Iris pigment epithelial cell (primary cell): Measurements from ENCODE around the gene LTBP3.

Experiments used
- DNase-seq: peaks from one replicate; pipeline ENCODE4 v3.0.0-alpha.2; 2011; ENCODE audit warnings: low read depth

LTBP3 gene

DNA sequence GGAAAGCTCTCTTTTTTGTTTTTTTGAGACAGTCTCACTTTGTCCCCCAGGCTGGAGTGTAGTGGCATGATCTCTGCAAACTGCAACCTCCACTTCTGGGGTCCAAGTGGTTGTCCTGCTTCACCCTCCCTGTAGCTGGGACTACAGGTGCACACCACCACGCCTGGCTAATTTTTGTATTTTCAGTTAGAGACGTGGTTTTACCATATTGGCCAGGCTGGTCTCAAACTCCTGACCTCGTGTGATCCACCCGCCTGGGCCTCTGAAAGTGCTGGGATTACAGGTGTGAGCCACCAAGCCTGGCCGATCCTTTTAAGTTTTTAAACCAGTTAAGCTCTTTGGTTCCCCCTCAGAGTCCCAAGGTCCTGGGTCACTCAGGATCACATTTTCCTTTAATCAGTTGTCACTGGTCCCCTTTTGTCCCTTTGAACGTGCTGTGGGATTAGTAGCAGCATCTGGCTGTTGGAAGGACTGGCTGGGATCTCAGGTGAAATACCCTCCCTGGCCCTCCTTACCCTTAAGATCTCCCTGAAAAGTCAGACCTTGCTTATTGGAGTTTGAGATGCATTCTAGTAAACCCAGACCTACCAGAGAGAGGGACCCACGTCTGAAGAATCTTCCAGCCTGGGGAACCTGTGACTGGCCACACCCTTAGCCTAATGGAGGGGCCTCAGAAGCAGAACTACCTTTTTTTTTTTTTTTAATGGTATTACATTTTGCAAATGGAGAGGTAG is 51.2 kb downstream of the LTBP3 start:
- DNase-seq, result peak; percentile 92

DNA sequence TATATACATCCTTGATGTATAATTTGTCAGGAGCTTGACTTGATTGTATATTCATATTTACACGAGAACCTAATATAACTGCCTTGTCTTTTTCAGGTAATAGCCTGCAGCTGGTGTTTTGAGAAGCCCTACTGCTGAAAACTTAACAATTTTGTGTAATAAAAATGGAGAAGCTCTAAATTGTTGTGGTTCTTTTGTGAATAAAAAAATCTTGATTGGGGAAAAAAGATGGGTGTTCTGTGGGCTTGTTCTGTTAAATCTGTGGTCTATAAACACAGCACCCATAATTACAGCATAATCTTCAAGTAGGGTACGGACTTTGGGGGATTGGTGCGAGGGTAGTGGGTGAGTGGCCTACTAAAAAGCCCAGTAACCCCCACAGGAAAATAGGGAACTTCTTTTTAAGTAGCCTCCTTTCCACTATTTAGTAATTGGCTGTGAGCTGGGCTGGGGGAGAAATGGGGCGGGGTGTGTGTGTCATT is 51.8 kb downstream of the LTBP3 start:
- DNase-seq, result no peak

DNA sequence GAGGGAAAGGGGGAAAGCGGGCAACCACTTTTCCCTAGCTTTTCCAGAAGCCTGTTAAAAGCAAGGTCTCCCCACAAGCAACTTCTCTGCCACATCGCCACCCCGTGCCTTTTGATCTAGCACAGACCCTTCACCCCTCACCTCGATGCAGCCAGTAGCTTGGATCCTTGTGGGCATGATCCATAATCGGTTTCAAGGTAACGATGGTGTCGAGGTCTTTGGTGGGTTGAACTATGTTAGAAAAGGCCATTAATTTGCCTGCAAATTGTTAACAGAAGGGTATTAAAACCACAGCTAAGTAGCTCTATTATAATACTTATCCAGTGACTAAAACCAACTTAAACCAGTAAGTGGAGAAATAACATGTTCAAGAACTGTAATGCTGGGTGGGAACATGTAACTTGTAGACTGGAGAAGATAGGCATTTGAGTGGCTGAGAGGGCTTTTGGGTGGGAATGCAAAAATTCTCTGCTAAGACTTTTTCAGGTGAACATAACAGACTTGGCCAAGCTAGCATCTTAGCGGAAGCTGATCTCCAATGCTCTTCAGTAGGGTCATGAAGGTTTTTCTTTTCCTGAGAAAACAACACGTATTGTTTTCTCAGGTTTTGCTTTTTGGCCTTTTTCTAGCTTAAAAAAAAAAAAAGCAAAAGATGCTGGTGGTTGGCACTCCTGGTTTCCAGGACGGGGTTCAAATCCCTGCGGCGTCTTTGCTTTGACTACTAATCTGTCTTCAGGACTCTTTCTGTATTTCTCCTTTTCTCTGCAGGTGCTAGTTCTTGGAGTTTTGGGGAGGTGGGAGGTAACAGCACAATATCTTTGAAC is 52.5 kb downstream of the LTBP3 start:
- peak; percentile 34 for DNase-seq

DNA sequence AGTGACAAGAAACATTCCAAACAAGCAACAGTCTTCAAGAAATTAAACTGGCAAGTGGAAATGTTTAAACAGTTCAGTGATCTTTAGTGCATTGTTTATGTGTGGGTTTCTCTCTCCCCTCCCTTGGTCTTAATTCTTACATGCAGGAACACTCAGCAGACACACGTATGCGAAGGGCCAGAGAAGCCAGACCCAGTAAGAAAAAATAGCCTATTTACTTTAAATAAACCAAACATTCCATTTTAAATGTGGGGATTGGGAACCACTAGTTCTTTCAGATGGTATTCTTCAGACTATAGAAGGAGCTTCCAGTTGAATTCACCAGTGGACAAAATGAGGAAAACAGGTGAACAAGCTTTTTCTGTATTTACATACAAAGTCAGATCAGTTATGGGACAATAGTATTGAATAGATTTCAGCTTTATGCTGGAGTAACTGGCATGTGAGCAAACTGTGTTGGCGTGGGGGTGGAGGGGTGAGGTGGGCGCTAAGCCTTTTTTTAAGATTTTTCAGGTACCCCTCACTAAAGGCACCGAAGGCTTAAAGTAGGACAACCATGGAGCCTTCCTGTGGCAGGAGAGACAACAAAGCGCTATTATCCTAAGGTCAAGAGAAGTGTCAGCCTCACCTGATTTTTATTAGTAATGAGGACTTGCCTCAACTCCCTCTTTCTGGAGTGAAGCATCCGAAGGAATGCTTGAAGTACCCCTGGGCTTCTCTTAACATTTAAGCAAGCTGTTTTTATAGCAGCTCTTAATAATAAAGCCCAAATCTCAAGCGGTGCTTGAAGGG is 53.3 kb downstream of the LTBP3 start:
- DNase-seq, result peak; percentile 39

DNA sequence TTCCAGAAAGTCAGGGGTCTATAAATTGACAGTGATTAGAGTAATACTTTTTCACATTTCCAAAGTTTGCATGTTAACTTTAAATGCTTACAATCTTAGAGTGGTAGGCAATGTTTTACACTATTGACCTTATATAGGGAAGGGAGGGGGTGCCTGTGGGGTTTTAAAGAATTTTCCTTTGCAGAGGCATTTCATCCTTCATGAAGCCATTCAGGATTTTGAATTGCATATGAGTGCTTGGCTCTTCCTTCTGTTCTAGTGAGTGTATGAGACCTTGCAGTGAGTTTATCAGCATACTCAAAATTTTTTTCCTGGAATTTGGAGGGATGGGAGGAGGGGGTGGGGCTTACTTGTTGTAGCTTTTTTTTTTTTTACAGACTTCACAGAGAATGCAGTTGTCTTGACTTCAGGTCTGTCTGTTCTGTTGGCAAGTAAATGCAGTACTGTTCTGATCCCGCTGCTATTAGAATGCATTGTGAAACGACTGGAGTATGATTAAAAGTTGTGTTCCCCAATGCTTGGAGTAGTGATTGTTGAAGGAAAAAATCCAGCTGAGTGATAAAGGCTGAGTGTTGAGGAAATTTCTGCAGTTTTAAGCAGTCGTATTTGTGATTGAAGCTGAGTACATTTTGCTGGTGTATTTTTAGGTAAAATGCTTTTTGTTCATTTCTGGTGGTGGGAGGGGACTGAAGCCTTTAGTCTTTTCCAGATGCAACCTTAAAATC is 54.0 kb downstream of the LTBP3 start:
- DNase-seq, result peak; percentile 47

DNA sequence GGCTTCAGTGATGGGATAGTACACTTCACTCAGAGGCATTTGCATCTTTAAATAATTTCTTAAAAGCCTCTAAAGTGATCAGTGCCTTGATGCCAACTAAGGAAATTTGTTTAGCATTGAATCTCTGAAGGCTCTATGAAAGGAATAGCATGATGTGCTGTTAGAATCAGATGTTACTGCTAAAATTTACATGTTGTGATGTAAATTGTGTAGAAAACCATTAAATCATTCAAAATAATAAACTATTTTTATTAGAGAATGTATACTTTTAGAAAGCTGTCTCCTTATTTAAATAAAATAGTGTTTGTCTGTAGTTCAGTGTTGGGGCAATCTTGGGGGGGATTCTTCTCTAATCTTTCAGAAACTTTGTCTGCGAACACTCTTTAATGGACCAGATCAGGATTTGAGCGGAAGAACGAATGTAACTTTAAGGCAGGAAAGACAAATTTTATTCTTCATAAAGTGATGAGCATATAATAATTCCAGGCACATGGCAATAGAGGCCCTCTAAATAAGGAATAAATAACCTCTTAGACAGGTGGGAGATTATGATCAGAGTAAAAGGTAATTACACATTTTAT is 54.7 kb downstream of the LTBP3 start:
- no peak for DNase-seq

DNA sequence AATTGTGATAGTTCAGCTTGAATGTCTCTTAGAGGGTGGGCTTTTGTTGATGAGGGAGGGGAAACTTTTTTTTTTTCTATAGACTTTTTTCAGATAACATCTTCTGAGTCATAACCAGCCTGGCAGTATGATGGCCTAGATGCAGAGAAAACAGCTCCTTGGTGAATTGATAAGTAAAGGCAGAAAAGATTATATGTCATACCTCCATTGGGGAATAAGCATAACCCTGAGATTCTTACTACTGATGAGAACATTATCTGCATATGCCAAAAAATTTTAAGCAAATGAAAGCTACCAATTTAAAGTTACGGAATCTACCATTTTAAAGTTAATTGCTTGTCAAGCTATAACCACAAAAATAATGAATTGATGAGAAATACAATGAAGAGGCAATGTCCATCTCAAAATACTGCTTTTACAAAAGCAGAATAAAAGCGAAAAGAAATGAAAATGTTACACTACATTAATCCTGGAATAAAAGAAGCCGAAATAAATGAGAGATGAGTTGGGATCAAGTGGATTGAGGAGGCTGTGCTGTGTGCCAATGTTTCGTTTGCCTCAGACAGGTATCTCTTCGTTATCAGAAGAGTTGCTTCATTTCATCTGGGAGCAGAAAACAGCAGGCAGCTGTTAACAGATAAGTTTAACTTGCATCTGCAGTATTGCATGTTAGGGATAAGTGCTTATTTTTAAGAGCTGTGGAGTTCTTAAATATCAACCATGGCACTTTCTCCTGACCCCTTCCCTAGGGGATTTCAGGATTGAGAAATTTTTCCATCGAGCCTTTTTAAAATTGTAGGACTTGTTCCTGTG is 55.4 kb downstream of the LTBP3 start:
- DNase-seq, result peak; percentile 53

DNA sequence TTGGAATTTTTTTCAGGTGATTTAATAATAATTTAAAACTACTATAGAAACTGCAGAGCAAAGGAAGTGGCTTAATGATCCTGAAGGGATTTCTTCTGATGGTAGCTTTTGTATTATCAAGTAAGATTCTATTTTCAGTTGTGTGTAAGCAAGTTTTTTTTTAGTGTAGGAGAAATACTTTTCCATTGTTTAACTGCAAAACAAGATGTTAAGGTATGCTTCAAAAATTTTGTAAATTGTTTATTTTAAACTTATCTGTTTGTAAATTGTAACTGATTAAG is 55.9 kb downstream of the LTBP3 start:
- no peak for DNase-seq

DNA sequence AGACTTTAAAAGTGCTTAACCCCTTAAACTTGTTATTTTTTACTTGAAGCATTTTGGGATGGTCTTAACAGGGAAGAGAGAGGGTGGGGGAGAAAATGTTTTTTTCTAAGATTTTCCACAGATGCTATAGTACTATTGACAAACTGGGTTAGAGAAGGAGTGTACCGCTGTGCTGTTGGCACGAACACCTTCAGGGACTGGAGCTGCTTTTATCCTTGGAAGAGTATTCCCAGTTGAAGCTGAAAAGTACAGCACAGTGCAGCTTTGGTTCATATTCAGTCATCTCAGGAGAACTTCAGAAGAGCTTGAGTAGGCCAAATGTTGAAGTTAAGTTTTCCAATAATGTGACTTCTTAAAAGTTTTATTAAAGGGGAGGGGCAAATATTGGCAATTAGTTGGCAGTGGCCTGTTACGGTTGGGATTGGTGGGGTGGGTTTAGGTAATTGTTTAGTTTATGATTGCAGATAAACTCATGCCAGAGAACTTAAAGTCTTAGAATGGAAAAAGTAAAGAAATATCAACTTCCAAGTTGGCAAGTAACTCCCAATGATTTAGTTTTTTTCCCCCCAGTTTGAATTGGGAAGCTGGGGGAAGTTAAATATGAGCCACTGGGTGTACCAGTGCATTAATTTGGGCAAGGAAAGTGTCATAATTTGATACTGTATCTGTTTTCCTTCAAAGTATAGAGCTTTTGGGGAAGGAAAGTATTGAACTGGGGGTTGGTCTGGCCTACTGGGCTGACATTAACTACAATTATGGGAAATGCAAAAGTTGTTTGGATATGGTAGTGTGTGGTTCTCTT is 56.5 kb downstream of the LTBP3 start:
- DNase-seq, result peak; percentile 44

DNA sequence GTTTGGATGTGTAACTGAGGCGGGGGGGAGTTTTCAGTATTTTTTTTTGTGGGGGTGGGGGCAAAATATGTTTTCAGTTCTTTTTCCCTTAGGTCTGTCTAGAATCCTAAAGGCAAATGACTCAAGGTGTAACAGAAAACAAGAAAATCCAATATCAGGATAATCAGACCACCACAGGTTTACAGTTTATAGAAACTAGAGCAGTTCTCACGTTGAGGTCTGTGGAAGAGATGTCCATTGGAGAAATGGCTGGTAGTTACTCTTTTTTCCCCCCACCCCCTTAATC is 57.0 kb downstream of the LTBP3 start:
- no peak for DNase-seq

DNA sequence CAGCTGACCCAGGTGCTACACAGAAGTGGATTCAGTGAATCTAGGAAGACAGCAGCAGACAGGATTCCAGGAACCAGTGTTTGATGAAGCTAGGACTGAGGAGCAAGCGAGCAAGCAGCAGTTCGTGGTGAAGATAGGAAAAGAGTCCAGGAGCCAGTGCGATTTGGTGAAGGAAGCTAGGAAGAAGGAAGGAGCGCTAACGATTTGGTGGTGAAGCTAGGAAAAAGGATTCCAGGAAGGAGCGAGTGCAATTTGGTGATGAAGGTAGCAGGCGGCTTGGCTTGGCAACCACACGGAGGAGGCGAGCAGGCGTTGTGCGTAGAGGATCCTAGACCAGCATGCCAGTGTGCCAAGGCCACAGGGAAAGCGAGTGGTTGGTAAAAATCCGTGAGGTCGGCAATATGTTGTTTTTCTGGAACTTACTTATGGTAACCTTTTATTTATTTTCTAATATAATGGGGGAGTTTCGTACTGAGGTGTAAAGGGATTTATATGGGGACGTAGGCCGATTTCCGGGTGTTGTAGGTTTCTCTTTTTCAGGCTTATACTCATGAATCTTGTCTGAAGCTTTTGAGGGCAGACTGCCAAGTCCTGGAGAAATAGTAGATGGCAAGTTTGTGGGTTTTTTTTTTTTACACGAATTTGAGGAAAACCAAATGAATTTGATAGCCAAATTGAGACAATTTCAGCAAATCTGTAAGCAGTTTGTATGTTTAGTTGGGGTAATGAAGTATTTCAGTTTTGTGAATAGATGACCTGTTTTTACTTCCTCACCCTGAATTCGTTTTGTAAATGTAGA is 57.6 kb downstream of the LTBP3 start:
- DNase-seq, result peak; percentile 46

DNA sequence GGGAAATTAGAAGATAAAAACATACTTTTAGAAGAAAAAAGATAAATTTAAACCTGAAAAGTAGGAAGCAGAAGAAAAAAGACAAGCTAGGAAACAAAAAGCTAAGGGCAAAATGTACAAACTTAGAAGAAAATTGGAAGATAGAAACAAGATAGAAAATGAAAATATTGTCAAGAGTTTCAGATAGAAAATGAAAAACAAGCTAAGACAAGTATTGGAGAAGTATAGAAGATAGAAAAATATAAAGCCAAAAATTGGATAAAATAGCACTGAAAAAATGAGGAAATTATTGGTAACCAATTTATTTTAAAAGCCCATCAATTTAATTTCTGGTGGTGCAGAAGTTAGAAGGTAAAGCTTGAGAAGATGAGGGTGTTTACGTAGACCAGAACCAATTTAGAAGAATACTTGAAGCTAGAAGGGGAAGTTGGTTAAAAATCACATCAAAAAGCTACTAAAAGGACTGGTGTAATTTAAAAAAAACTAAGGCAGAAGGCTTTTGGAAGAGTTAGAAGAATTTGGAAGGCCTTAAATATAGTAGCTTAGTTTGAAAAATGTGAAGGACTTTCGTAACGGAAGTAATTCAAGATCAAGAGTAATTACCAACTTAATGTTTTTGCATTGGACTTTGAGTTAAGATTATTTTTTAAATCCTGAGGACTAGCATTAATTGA is 58.3 kb downstream of the LTBP3 start:
- DNase-seq, result no peak

DNA sequence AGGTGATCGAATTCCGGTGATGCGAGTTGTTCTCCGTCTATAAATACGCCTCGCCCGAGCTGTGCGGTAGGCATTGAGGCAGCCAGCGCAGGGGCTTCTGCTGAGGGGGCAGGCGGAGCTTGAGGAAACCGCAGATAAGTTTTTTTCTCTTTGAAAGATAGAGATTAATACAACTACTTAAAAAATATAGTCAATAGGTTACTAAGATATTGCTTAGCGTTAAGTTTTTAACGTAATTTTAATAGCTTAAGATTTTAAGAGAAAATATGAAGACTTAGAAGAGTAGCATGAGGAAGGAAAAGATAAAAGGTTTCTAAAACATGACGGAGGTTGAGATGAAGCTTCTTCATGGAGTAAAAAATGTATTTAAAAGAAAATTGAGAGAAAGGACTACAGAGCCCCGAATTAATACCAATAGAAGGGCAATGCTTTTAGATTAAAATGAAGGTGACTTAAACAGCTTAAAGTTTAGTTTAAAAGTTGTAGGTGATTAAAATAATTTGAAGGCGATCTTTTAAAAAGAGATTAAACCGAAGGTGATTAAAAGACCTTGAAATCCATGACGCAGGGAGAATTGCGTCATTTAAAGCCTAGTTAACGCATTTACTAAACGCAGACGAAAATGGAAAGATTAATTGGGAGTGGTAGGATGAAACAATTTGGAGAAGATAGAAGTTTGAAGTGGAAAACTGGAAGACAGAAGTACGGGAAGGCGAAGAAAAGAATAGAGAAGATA is 59.0 kb downstream of the LTBP3 start, which contains the start of gene MALAT1:
TSS of gene MALAT1 (plus strand) at position 69 of the 736 bp plus-strand sequence.
- DNase-seq, result peak; percentile 94

DNA sequence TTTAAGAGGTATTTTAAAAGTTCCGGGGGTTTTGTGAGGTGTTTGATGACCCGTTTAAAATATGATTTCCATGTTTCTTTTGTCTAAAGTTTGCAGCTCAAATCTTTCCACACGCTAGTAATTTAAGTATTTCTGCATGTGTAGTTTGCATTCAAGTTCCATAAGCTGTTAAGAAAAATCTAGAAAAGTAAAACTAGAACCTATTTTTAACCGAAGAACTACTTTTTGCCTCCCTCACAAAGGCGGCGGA is 59.5 kb downstream of the LTBP3 start:
- DNase-seq, result no peak

DNA sequence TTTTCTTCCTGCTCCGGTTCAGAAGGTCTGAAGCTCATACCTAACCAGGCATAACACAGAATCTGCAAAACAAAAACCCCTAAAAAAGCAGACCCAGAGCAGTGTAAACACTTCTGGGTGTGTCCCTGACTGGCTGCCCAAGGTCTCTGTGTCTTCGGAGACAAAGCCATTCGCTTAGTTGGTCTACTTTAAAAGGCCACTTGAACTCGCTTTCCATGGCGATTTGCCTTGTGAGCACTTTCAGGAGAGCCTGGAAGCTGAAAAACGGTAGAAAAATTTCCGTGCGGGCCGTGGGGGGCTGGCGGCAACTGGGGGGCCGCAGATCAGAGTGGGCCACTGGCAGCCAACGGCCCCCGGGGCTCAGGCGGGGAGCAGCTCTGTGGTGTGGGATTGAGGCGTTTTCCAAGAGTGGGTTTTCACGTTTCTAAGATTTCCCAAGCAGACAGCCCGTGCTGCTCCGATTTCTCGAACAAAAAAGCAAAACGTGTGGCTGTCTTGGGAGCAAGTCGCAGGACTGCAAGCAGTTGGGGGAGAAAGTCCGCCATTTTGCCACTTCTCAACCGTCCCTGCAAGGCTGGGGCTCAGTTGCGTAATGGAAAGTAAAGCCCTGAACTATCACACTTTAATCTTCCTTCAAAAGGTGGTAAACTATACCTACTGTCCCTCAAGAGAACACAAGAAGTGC is 60.0 kb downstream of the LTBP3 start:
- DNase-seq, result peak; percentile 70

DNA sequence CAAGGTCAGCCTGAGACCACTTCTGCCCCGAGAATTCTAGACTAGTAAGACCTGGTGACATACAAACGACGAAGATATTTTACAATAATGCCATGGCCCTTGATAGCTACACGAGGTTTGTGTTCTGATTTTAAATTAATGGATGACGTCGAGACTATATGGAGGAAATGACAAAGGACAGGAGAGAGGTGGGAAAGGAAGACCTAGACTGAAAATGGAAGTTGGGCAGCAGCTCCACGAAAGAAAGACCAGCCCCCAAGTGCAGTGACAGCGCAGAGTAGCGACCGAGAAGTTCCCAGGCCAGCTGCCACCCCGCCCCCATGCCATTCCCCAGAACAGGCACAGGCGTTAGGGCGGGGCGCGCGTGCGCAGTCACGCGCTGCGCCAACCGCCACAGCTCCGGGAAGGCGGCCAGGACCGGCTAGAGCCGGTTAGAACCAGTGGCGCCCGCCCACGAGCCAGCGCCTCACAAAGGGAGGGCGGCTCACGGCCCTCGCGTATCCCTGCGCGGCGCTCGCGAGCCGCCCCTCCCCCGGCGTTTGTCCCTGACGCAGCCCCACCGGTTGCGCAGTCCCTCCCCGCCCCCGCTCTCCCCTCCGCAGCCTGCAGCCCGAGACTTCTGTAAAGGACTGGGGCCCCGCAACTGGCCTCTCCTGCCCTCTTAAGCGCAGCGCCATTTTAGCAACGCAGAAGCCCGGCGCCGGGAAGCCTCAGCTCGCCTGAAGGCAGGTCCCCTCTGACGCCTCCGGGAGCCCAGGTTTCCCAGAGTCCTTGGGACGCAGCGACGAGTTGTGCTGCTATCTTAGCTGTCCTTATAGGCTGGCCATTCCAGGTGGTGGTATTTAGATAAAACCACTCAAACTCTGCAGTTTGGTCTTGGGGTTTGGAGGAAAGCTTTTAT is 60.8 kb downstream of the LTBP3 start:
- peak; percentile 98 for DNase-seq
